ENCODE measurements around the gene IPO4. TPM values are rescaled to one million over a fixed set of nuclear protein-coding genes. Genes with fewer than 3 reads are reported as not detected.
"Not testable (repeated sequence)": the region's sequence is repeated elsewhere in the genome, so short reads cannot be mapped to it uniquely, and the experiment has no call there.

Gene IPO4
- total RNA-seq, 6 experiments from 2014 or later: 70.4 to 85.2 (median 79.4) TPM

DNA sequence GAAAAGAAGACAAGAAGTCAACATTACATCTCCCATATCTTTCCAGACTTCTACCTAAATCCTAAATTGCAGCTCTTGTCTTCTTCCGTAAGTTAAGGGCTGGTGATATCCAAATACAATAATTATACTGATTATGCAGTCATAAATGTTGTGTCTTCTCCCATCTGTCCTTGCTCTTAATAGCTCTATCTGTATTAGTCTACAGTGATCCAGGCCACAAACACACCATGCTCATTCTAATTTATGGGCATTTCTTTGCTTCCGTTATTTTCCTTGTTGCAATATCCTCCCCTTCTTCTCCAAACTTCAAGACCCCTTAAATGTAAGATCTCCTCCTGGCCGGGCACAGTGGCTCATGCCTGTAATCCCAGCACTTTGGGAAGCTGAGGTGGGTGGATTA is 30.9 kb upstream of the IPO4 start:
- Mint-ChIP-seq H3K27ac (peak overlapping the region; percentile 13; the same call in 1 of the 2 replicates), H3K27me3 (ENCODE audit: insufficient read depth) (peaks cover 1% of the 10 kb centered on the region), H3K9me3 (no peaks in the 10 kb centered on the region), H3K4me3 (no peak overlapping the region), H3K4me1 (ENCODE audit: low read depth) (peaks cover 29% of the 10 kb centered on the region), H3K36me3 (ENCODE audit: low read depth) (peaks cover 4% of the 10 kb centered on the region; the same call in 1 of the 2 replicates)
- DNase-seq: no peak
- TF ChIP-seq, protein P1, sequence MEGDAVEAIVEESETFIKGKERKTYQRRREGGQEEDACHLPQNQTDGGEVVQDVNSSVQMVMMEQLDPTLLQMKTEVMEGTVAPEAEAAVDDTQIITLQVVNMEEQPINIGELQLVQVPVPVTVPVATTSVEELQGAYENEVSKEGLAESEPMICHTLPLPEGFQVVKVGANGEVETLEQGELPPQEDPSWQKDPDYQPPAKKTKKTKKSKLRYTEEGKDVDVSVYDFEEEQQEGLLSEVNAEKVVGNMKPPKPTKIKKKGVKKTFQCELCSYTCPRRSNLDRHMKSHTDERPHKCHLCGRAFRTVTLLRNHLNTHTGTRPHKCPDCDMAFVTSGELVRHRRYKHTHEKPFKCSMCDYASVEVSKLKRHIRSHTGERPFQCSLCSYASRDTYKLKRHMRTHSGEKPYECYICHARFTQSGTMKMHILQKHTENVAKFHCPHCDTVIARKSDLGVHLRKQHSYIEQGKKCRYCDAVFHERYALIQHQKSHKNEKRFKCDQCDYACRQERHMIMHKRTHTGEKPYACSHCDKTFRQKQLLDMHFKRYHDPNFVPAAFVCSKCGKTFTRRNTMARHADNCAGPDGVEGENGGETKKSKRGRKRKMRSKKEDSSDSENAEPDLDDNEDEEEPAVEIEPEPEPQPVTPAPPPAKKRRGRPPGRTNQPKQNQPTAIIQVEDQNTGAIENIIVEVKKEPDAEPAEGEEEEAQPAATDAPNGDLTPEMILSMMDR (IDR thresholded peaks at IDR 0.05): no peak

DNA sequence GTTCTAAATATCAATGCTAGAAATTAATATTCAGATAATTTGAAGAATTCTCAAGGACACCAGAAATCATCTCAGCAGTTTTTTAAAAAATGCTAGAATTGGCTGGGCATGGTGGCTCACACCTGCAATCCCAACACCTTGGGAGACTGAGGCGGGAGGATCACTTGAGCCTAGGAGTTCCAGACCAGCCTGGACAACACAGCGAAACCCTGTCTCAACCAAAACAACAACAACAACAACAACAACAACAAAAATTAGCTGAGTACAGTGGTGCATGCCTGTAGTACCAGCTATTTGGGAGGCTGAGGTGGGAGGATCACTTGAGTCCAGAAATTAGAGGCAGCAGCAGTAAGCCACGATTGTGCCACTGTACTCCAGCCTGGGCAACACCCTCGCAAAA is 30.5 kb upstream of the IPO4 start:
- DNase-seq: no peak
- Mint-ChIP-seq H3K9me3 (no peaks in the 10 kb centered on the region), H3K36me3 (ENCODE audit: low read depth) (0 out of 2 replicates have a peak, but pooled peaks cover 5% of the 10 kb centered on the region), H3K4me3 (no peak overlapping the region), H3K27me3 (ENCODE audit: insufficient read depth) (no peaks in the 10 kb centered on the region; the same call in 1 of the 2 replicates), H3K27ac (no peak overlapping the region; the same call in 1 of the 2 replicates), H3K4me1 (ENCODE audit: low read depth) (peaks cover 29% of the 10 kb centered on the region)
- TF ChIP-seq, protein P1 (IDR thresholded peaks at IDR 0.05): no peak

DNA sequence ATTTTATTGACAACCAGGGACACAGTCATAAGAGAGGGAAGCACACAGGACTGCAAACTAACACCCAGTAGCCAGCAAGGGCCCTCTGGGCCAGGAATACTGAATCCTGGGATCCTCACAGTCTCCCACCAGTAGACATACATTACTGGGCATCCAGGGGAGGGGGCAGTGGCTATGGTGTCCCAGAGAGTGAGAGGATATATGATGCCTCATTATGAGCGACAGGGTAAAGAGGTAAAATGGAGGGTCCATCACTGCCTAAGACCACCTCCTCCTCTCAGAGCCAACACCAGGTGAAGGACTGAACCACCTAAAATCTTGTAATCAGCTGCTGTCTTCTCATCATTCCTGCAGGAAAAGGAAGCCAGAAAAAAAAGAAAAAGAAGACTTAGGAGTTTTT is 28.3 kb upstream of the IPO4 start:
- not testable (repeated sequence) for H3K36me3 Mint-ChIP-seq (ENCODE audit: low read depth); H3K9me3 Mint-ChIP-seq; H3K27me3 Mint-ChIP-seq (ENCODE audit: insufficient read depth); H3K4me3 Mint-ChIP-seq; DNase-seq
- Mint-ChIP-seq H3K4me1 (ENCODE audit: low read depth) (peaks cover 38% of the 10 kb centered on the region), H3K27ac (peak overlapping the region; percentile 4; the same call in 1 of the 2 replicates)

DNA sequence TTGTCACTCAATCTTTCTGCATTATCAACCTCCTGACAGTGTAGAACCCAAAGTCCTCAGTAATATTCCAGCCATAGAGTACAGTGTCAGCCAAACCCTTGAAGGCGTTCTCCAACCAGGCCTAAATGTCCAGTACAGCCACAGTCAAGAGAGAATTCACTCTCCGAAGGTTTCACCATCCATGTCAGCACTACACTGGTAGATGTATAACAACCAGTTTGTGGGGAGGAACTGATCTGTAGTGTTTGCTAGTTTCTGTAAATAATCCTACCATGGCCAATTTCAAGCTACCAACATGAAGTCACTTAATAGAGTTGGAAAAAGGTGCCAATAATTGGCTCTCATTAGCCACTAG is 27.7 kb upstream of the IPO4 start:
- TF ChIP-seq, protein P1 (IDR thresholded peaks at IDR 0.05): no peak
- Mint-ChIP-seq H3K4me3 (peak overlapping the region; percentile 97), H3K36me3 (ENCODE audit: low read depth) (peaks cover 11% of the 10 kb centered on the region; the same call in 1 of the 2 replicates), H3K4me1 (ENCODE audit: low read depth) (peaks cover 43% of the 10 kb centered on the region), H3K27me3 (ENCODE audit: insufficient read depth) (peaks cover 2% of the 10 kb centered on the region), H3K27ac (peak overlapping the region; percentile 91), H3K9me3 (no peaks in the 10 kb centered on the region)
- no peak for DNase-seq

DNA sequence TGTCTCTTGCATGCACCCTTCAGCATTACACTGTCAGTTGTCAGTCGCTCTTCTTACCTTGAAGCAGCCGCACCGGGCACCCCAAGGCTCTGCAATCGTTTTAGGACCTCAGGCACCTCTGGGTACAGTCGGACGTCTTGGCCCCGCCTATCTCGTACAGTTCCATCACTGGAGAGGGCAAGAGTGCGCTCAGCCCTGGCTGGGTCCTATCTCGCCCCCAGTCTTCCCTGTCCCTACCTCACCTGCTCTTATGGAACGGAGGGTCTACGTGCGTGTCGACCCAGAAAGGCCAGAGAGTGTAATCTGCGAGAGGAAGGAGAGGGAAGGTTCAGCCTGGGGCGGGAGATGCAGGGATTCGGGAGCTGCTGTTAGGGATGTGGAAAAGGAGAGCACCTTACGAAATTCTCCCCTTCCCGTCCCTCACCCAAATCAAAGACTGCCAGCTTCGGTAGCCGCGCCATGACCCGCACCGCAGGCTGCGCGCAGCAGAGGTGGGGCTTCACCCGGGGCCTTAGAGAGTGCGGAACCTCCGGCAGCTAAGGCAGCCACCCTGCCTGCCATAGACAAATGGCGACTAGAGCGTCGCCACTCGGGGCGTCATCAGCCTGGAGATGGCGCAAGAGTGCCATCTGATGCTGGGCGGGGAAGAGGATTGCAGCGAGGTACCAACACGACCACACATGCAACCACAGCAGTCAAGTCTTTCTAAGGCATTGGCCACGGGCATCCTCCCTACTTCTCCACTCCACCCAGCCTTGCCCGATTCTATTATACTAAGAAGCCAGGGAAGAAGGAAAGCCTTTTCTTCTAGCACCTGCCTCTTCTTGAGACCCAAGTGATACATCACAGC is 27.1 kb upstream of the IPO4 start, which contains the start of gene MDP1:
TSS of gene MDP1 (minus strand) at position 572 of the 850 bp plus-strand sequence. CDS start at position 461, 111 bp downstream.
- TF ChIP-seq, protein P1 (IDR thresholded peaks at IDR 0.05): peak; percentile 79
- DNase-seq: peak; percentile 68
- peaks cover 44% of the 10 kb centered on the region for H3K4me1 Mint-ChIP-seq (ENCODE audit: low read depth)
- H3K27me3 Mint-ChIP-seq (ENCODE audit: insufficient read depth): peaks cover 2% of the 10 kb centered on the region
- peak within 1 kb of the TSS; percentile 100 for H3K27ac Mint-ChIP-seq
- peaks cover 11% of the 10 kb centered on the region; the same call in 1 of the 2 replicates for H3K36me3 Mint-ChIP-seq (ENCODE audit: low read depth)
- H3K4me3 Mint-ChIP-seq: peak within 1 kb of the TSS; percentile 97
- no peaks in the 10 kb centered on the region for H3K9me3 Mint-ChIP-seq
